Neural progenitor cell (in vitro differentiated cells): ENCODE data around the gene CCNG1. TPM values are rescaled to one million over a fixed set of nuclear protein-coding genes. Genes with fewer than 3 reads are reported as not detected.

Experiments
- DNase-seq: peaks from one replicate; pipeline ENCODE4 v3.0.0-alpha.2; 2016; ENCODE audit warnings: low spot score
- H2AFZ ChIP-seq: fragments of 200-600 bp; sonication (generic); replicated peaks from 2 replicates; pipeline ENCODE4 v1.6.1; 2016; ENCODE audit warnings: antibody characterized with exemption
- H3F3A ChIP-seq: fragments of 200-600 bp; sonication (generic); 2 replicates; pipeline ENCODE4 v1.6.1; 2016; ENCODE audit warnings: antibody characterized with exemption, low read depth
- H3K27ac ChIP-seq: fragments of 200-600 bp; sonication (generic); 2 replicates; pipeline ENCODE4 v1.5.1; 2016; ENCODE audit warnings: mild to moderate bottlenecking
- H3K27me3 ChIP-seq: fragments of 200-600 bp; sonication (generic); 2 replicates; pipeline ENCODE4 v1.6.1; 2016; ENCODE audit warnings: mild to moderate bottlenecking, moderate library complexity
- H3K36me3 ChIP-seq: fragments of 200-600 bp; sonication (generic); 2 replicates; pipeline ENCODE4 v1.5.1; 2016
- H3K4me1 ChIP-seq: fragments of 200-600 bp; sonication (generic); 2 replicates; pipeline ENCODE4 v1.6.1; 2016; ENCODE audit warnings: mixed run types
- H3K4me2 ChIP-seq: fragments of 200-600 bp; sonication (generic); 2 replicates; pipeline ENCODE4 v1.6.1; 2016
- H3K4me3 ChIP-seq: fragments of 200-600 bp; sonication (generic); 2 replicates; pipeline ENCODE4 v1.5.1; 2016
- H3K79me2 ChIP-seq: fragments of 200-600 bp; sonication (generic); 2 replicates; pipeline ENCODE4 v1.6.1; 2016; ENCODE audit warnings: low read depth
- H3K9ac ChIP-seq: fragments of 200-600 bp; sonication (generic); 2 replicates; pipeline ENCODE4 v1.6.1; 2016
- H3K9me3 ChIP-seq: fragments of 200-600 bp; sonication (generic); 2 replicates; pipeline ENCODE4 v1.5.1; 2016; ENCODE audit warnings: low read depth
- H4K20me1 ChIP-seq: fragments of 200-600 bp; sonication (generic); 2 replicates; pipeline ENCODE4 v1.6.1; 2016; ENCODE audit warnings: low read depth
- H3K27ac Mint-ChIP-seq: 3 replicates; pipeline ENCODE4 v1.8.0; 2021; ENCODE audit warnings: mixed read lengths
- H3K27me3 Mint-ChIP-seq: 2 replicates; pipeline ENCODE4 v1.8.0; 2022; ENCODE audit warnings: low read depth, mild to moderate bottlenecking, inconsistent platforms, moderate library complexity, mixed read lengths; ENCODE audit not compliant: insufficient read depth
- H3K36me3 Mint-ChIP-seq: 3 replicates; pipeline ENCODE4 v1.8.0; 2021; ENCODE audit warnings: mixed read lengths
- H3K4me1 Mint-ChIP-seq: 3 replicates; pipeline ENCODE4 v1.8.0; 2021; ENCODE audit warnings: mixed read lengths
- H3K4me3 Mint-ChIP-seq: 3 replicates; pipeline ENCODE4 v1.8.0; 2021; ENCODE audit warnings: mild to moderate bottlenecking, moderate library complexity, mixed read lengths
- H3K9me3 Mint-ChIP-seq: 3 replicates; pipeline ENCODE4 v1.8.0; 2020; ENCODE audit warnings: mixed read lengths
- CTCF ChIP-seq: fragments of 200-600 bp; sonication (generic); IDR thresholded peaks from 2 replicates; pipeline ENCODE4 v1.5.1; 2017; ENCODE audit warnings: antibody characterized with exemption, mild to moderate bottlenecking
- EZH2 ChIP-seq: fragments of 200-600 bp; sonication (generic); IDR thresholded peaks from 2 replicates; pipeline ENCODE4 v1.6.1; 2017; ENCODE audit warnings: antibody characterized with exemption, mild to moderate bottlenecking, moderate library complexity
- EZH2phosphoT487 ChIP-seq: fragments of 200-600 bp; sonication (generic); IDR thresholded peaks from 2 replicates; pipeline ENCODE4 v1.6.1; 2017; ENCODE audit warnings: antibody characterized with exemption
- total RNA-seq: library from RNA; depleted of rRNA; stranded (reverse); fragments of >200 nt; gene quantifications from 2 replicates; pipeline ENCODE4 v1.2.3, GENCODE V29; 2015; ENCODE audit warnings: low replicate concordance

The CCNG1 gene
- total RNA-seq, 1 donor from 2014 or later = 933 TPM

- no peak for DNase-seq
- no peak overlapping the region for H3K4me3 ChIP-seq
- no peak overlapping the region for H2AFZ ChIP-seq
- no peaks in the 10 kb centered on the region for H4K20me1 ChIP-seq
- no peaks in the 10 kb centered on the region for H3K27me3 ChIP-seq
- Mint-ChIP-seq H3K9me3 (no peaks in the 10 kb centered on the region), H3K4me3 (no peak overlapping the region), H3K27me3 (no peaks in the 10 kb centered on the region), H3K4me1 (no peaks in the 10 kb centered on the region), H3K27ac (no peak overlapping the region), H3K36me3 (no peaks in the 10 kb centered on the region)
- no peaks in the 10 kb centered on the region for H3F3A ChIP-seq
- H3K9ac ChIP-seq = no peak overlapping the region
- H3K4me2 ChIP-seq = no peak overlapping the region
- H3K27ac ChIP-seq = no peak overlapping the region
- no peaks in the 10 kb centered on the region for H3K4me1 ChIP-seq
- H3K36me3 ChIP-seq = no peaks in the 10 kb centered on the region
- no peaks in the 10 kb centered on the region for H3K79me2 ChIP-seq
- TF ChIP-seq CTCF (no peak), EZH2phosphoT487 (no peak), EZH2 (no peak)
- no peaks in the 10 kb centered on the region for H3K9me3 ChIP-seq
Observed at GRCh38 chr5:163399923-163400322, 37.5 kb upstream of the CCNG1 start.

GRCh38 chr5:163401271-163401670 lies 36.1 kb upstream of the CCNG1 start:
- Mint-ChIP-seq H3K27me3 (no peaks in the 10 kb centered on the region), H3K36me3 (no peaks in the 10 kb centered on the region)

GRCh38 chr5:163402007-163402406 lies 35.4 kb upstream of the CCNG1 start:
- no peak overlapping the region for H3K9ac ChIP-seq
- H2AFZ ChIP-seq = no peak overlapping the region
- no peak overlapping the region for H3K27ac ChIP-seq
- TF ChIP-seq CTCF (no peak), EZH2 (no peak), EZH2phosphoT487 (no peak)
- H3K4me3 ChIP-seq = no peak overlapping the region
- no peaks in the 10 kb centered on the region for H4K20me1 ChIP-seq
- Mint-ChIP-seq H3K4me1 (no peaks in the 10 kb centered on the region), H3K27me3 (no peaks in the 10 kb centered on the region), H3K27ac (no peak overlapping the region), H3K4me3 (no peak overlapping the region), H3K36me3 (no peaks in the 10 kb centered on the region), H3K9me3 (no peaks in the 10 kb centered on the region)
- H3F3A ChIP-seq = no peaks in the 10 kb centered on the region
- no peaks in the 10 kb centered on the region for H3K79me2 ChIP-seq
- H3K9me3 ChIP-seq = no peaks in the 10 kb centered on the region
- no peaks in the 10 kb centered on the region for H3K27me3 ChIP-seq
- H3K4me1 ChIP-seq = no peaks in the 10 kb centered on the region
- H3K36me3 ChIP-seq = no peaks in the 10 kb centered on the region
- DNase-seq = no peak
- H3K4me2 ChIP-seq = no peak overlapping the region

More at GRCh38 chr5:163401271-163401670, 36.1 kb upstream of the CCNG1 start:
- Histone ChIP-seq H3K79me2 (no peaks in the 10 kb centered on the region), H3K9ac (no peak overlapping the region), H3K4me3 (no peak overlapping the region), H3K9me3 (no peaks in the 10 kb centered on the region), H4K20me1 (no peaks in the 10 kb centered on the region), H3K27me3 (no peaks in the 10 kb centered on the region), H3K4me2 (no peak overlapping the region), H2AFZ (no peak overlapping the region), H3K4me1 (no peaks in the 10 kb centered on the region), H3F3A (no peaks in the 10 kb centered on the region), H3K27ac (no peak overlapping the region), H3K36me3 (no peaks in the 10 kb centered on the region)
- DNase-seq = no peak
- no peak overlapping the region for H3K27ac Mint-ChIP-seq
- no peak for TF ChIP-seq CTCF
- no peak for TF ChIP-seq EZH2phosphoT487
- no peak for TF ChIP-seq EZH2
- no peaks in the 10 kb centered on the region for H3K9me3 Mint-ChIP-seq
- H3K4me1 Mint-ChIP-seq = no peaks in the 10 kb centered on the region
- no peak overlapping the region for H3K4me3 Mint-ChIP-seq
